ENCODE data around the gene ADCY10. TPM values are rescaled to one million over a fixed set of nuclear protein-coding genes. Genes with fewer than 3 reads are reported as not detected.
A peak's percentile ranks its signal among the peaks of the same experiment; 100 is the strongest.

Gene ADCY10
- total and polyA plus RNA-seq, 9 of the 15 experiments (the other 6 are each of a cell fraction or from before 2014, with no cell fraction given), result 0.08 to 0.86 (median 0.22) TPM

DNA sequence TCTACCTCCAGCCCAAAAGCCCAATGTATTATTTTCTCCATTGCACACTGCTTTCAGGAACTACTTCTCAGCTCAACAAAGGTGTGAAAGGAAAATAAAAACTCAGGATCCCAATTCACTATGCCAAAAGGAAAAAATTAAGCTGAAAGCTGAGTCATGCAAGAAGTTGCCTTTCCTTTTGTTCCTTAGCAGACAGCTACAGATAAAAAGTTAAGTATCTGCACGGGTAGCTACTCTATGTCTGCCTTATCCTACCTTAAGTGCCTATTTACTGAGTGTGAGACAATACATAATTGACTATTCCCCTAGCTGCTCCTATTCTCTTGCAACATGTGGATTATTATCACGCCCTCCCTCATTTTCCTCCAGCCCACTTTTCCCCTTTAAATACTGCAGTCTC is 84.1 kb downstream of the ADCY10 start (continued):
- TF ChIP-seq ZNF583 (CRISPR knock-in tag; IDR thresholded peaks at IDR 0.05), result no peak
- no peak for TF ChIP-seq ELK3 (CRISPR knock-in tag; IDR thresholded peaks at IDR 0.05)
- peak; percentile 47; the same call in 1 of the 2 replicates for TF ChIP-seq NFE2L1 (tag; IDR thresholded peaks at IDR 0.05; ENCODE audit: borderline replicate concordance, low read depth)
- no peak for TF ChIP-seq SFPQ (IDR thresholded peaks at IDR 0.05; ENCODE audit: low read depth, low read length)
- no peak for TF ChIP-seq NONO (IDR thresholded peaks at IDR 0.05; ENCODE audit: low read depth in 2 of 2, low read length in 1 of 2)
- no peak for TF ChIP-seq KAT7 (CRISPR knock-in tag; IDR thresholded peaks at IDR 0.05; ENCODE audit: borderline replicate concordance)
- TF ChIP-seq, protein P1, sequence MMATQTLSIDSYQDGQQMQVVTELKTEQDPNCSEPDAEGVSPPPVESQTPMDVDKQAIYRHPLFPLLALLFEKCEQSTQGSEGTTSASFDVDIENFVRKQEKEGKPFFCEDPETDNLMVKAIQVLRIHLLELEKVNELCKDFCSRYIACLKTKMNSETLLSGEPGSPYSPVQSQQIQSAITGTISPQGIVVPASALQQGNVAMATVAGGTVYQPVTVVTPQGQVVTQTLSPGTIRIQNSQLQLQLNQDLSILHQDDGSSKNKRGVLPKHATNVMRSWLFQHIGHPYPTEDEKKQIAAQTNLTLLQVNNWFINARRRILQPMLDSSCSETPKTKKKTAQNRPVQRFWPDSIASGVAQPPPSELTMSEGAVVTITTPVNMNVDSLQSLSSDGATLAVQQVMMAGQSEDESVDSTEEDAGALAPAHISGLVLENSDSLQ (IDR thresholded peaks at IDR 0.05), result no peak
- no peak for TF ChIP-seq ZNF830 (CRISPR knock-in tag; IDR thresholded peaks at IDR 0.05)
- TF ChIP-seq, protein P2, sequence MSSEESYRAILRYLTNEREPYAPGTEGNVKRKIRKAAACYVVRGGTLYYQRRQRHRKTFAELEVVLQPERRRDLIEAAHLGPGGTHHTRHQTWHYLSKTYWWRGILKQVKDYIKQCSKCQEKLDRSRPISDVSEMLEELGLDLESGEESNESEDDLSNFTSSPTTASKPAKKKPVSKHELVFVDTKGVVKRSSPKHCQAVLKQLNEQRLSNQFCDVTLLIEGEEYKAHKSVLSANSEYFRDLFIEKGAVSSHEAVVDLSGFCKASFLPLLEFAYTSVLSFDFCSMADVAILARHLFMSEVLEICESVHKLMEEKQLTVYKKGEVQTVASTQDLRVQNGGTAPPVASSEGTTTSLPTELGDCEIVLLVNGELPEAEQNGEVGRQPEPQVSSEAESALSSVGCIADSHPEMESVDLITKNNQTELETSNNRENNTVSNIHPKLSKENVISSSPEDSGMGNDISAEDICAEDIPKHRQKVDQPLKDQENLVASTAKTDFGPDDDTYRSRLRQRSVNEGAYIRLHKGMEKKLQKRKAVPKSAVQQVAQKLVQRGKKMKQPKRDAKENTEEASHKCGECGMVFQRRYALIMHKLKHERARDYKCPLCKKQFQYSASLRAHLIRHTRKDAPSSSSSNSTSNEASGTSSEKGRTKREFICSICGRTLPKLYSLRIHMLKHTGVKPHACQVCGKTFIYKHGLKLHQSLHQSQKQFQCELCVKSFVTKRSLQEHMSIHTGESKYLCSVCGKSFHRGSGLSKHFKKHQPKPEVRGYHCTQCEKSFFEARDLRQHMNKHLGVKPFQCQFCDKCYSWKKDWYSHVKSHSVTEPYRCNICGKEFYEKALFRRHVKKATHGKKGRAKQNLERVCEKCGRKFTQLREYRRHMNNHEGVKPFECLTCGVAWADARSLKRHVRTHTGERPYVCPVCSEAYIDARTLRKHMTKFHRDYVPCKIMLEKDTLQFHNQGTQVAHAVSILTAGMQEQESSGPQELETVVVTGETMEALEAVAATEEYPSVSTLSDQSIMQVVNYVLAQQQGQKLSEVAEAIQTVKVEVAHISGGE (CRISPR knock-in tag; IDR thresholded peaks at IDR 0.05), result no peak
- TF ChIP-seq NFIC (IDR thresholded peaks at IDR 0.05), result no peak
- no peak for TF ChIP-seq HMG20A (CRISPR knock-in tag; conservative IDR thresholded peaks at IDR 0.05)
- TF ChIP-seq CHD1 (IDR thresholded peaks at IDR 0.05; ENCODE audit: low read length), result no peak
- TF ChIP-seq, protein P3, sequence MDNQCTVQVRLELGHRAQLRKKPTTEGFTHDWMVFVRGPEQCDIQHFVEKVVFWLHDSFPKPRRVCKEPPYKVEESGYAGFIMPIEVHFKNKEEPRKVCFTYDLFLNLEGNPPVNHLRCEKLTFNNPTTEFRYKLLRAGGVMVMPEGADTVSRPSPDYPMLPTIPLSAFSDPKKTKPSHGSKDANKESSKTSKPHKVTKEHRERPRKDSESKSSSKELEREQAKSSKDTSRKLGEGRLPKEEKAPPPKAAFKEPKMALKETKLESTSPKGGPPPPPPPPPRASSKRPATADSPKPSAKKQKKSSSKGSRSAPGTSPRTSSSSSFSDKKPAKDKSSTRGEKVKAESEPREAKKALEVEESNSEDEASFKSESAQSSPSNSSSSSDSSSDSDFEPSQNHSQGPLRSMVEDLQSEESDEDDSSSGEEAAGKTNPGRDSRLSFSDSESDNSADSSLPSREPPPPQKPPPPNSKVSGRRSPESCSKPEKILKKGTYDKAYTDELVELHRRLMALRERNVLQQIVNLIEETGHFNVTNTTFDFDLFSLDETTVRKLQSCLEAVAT (IDR thresholded peaks at IDR 0.05), result no peak
- no peak for TF ChIP-seq STAT5B (CRISPR knock-in tag; IDR thresholded peaks at IDR 0.05)
- TF ChIP-seq CAMTA2 (CRISPR knock-in tag; conservative IDR thresholded peaks at IDR 0.05), result no peak
- no peak for TF ChIP-seq CBFA2T2 (conservative IDR thresholded peaks at IDR 0.05)
- no peak for TF ChIP-seq KAT8 (IDR thresholded peaks at IDR 0.05; ENCODE audit: low read depth)
- TF ChIP-seq NR2F6 (CRISPR knock-in tag; IDR thresholded peaks at IDR 0.05), result no peak
- no peak for TF ChIP-seq CBX8 (IDR thresholded peaks at IDR 0.05; ENCODE audit: borderline replicate concordance, extremely low read depth, low read depth, low read length, poor library complexity, severe bottlenecking)
- TF ChIP-seq SREBF1 (IDR thresholded peaks at IDR 0.05; ENCODE audit: borderline replicate concordance, low read depth, low read length), result no peak
